Right lobe of liver (tissue), 6 donors: ENCODE data around the gene KLHL26. TPM values are rescaled to one million over a fixed set of nuclear protein-coding genes. Genes with fewer than 3 reads are reported as not detected.

ENCODE experiments used
- ATAC-seq, 4 donors: fragments of 200-7000 bp; cut with Tn5 transposase; one replicate each; pipeline ENCODE4 v1.9.1; 2020; ENCODE audit warnings: mild to moderate bottlenecking in 4 of 4, moderate library complexity in 4 of 4
- DNase-seq, 3 donors: peaks; one replicate each; pipeline ENCODE4 v3.0.0-alpha.2; 2020
- H3K27ac ChIP-seq, 3 donors: fragments of 200-600 bp; one replicate each; pipeline ENCODE4 v1.8.0; 2022
- H3K27me3 ChIP-seq, 2 donors: fragments of 200-600 bp; one replicate each; pipeline ENCODE4 v1.8.0; 2022
- H3K36me3 ChIP-seq, 4 donors: fragments of 200-600 bp; sonication (generic) in 1 of 4; one replicate each; pipeline versions ENCODE4 v1.5.1 to v1.8.0; 2017 to 2022; ENCODE audit warnings: control low read depth in 1 of 4
- H3K4me1 ChIP-seq, 4 donors: fragments of 200-600 bp; sonication (generic) in 1 of 4; one replicate each; pipeline versions ENCODE4 v1.5.1 to v1.8.0; 2017 to 2022; ENCODE audit warnings: control low read depth in 1 of 4
- H3K4me3 ChIP-seq, 3 donors: fragments of 200-600 bp; one replicate each; pipeline ENCODE4 v1.8.0; 2022
- H3K9me3 ChIP-seq, 4 donors: fragments of 200-600 bp; sonication (generic) in 1 of 4; one replicate each; pipeline versions ENCODE4 v1.5.1 to v1.8.0; 2017 to 2022; ENCODE audit warnings: control low read depth in 1 of 4
- CTCF ChIP-seq, 4 donors: fragments of 200-600 bp in 3 of 4; fragments of 450-650 bp in 1 of 4; IDR thresholded peaks; one replicate each; pipeline versions ENCODE4 v1.5.1 to v1.8.0; 2016 to 2022; ENCODE audit warnings: antibody characterized with exemption in 4 of 4, mild to moderate bottlenecking in 2 of 4
- POLR2A ChIP-seq: fragments of 450-650 bp; IDR thresholded peaks from one replicate; pipeline ENCODE4 v1.6.1; 2017; ENCODE audit warnings: antibody characterized with exemption, mild to moderate bottlenecking
- WGBS: methylation state at CpG from one replicate; pipeline ENCODE4 v1.1.6; 2018; ENCODE audit warnings: low coverage, low lambda C conversion rate; ENCODE audit not compliant: insufficient coverage; ENCODE audit errors: missing lambda C conversion rate; 5-methylcytosine and 5-hydroxymethylcytosine counted together
- intact Hi-C, 2 donors: fragments of 100-400 bp; cut with DNase I; formaldehyde crosslinking; loops; one replicate each; pipeline versions ENCODE4 v1.11.2 to v1.14.1; 2022
- total RNA-seq, 6 experiments: library from RNA; depleted of rRNA in 2 of 6; stranded (reverse); fragments of >200 nt in 2 of 6; fragmentation: NEBNext Ultra II Directional in 3 of 6; extraction: Animal tissue kit (Norgen Biotek cat#: 25700) in 3 of 6; gene quantifications; one replicate each; pipeline versions ENCODE4 v1.1.0 to v1.2.4, GENCODE V29; 2016 to 2023
- donor health status: DM: no; HTN: yes; CAD: no.
- donor health status: DM: no; HTN: no; CAD: no.
- donor health status: DM: no; HTN: no; CAD: no.
- donor health status: DM: no; HTN: yes; CAD: no.
- donor health status: DM: no; HTN: yes; CAD: no.

Gene KLHL26
- total RNA-seq, 6 experiments from 2014 or later = 3.8 to 5.0 (median 4.7) TPM

- Histone ChIP-seq H3K36me3 (no peaks in the 10 kb centered on the region), H3K4me3 (no peak overlapping the region), H3K9me3 (no peaks in the 10 kb centered on the region), H3K27ac (no peak overlapping the region), H3K27me3 (peaks cover 0 to 6% of the 10 kb centered on the region in 2 donors), H3K4me1 (peaks cover 0 to 3% (median 0%) of the 10 kb centered on the region in 4 donors)
- intact Hi-C loops = no loop called here
- DNase-seq (no peak), ATAC-seq (no peak)
- 83% methylated on average over 1 of the region's 3 CpGs for WGBS
- no peak for TF ChIP-seq POLR2A
- no peak for TF ChIP-seq CTCF (IDR thresholded peaks at IDR 0.05)
These were observed 20.8 kb upstream of the KLHL26 start for GRCh38 chr19:18616023-18616422.

- DNase-seq = no peak
- Histone ChIP-seq H3K27ac (no peak overlapping the region), H3K4me1 (peaks cover 0 to 3% (median 0%) of the 10 kb centered on the region in 4 donors), H3K36me3 (no peaks in the 10 kb centered on the region), H3K9me3 (no peaks in the 10 kb centered on the region), H3K4me3 (no peak overlapping the region), H3K27me3 (no peaks in the 10 kb centered on the region)
- ATAC-seq = no peak
- no peak for TF ChIP-seq POLR2A
- no peak for TF ChIP-seq CTCF (IDR thresholded peaks at IDR 0.05)
- intact Hi-C loops = no loop called here
These were observed 19.3 kb upstream of the KLHL26 start for GRCh38 chr19:18617562-18617961.

- Histone ChIP-seq H3K27me3 (no peaks in the 10 kb centered on the region), H3K4me1 (no peaks in the 10 kb centered on the region), H3K9me3 (no peaks in the 10 kb centered on the region), H3K27ac (no peak overlapping the region), H3K4me3 (no peak overlapping the region), H3K36me3 (no peaks in the 10 kb centered on the region)
- no peak for DNase-seq
- TF ChIP-seq CTCF (IDR thresholded peaks at IDR 0.05) (no peak), POLR2A (no peak)
- ATAC-seq = no peak
- intact Hi-C loops = no loop called here
- 92% methylated on average over 2 of the region's 13 CpGs for WGBS
These were observed 18.6 kb upstream of the KLHL26 start for GRCh38 chr19:18618236-18618635.

GRCh38 chr19:18620311-18620710 lies 16.5 kb upstream of the KLHL26 start:
- no peaks in the 10 kb centered on the region for H3K4me1 ChIP-seq
- ATAC-seq (peak in 1 of 4 donors; percentile 23), DNase-seq (no peak)
- TF ChIP-seq CTCF (IDR thresholded peaks at IDR 0.05) = no peak
- no peak for TF ChIP-seq POLR2A
- H3K27ac ChIP-seq = no peak overlapping the region
- no peaks in the 10 kb centered on the region for H3K36me3 ChIP-seq
- H3K27me3 ChIP-seq = no peaks in the 10 kb centered on the region
- 69% methylated on average over 5 of the region's 10 CpGs for WGBS
- intact Hi-C loops = no loop called here
- H3K4me3 ChIP-seq = no peak overlapping the region
- no peaks in the 10 kb centered on the region for H3K9me3 ChIP-seq

GRCh38 chr19:18620902-18621301 lies 15.9 kb upstream of the KLHL26 start:
- DNase-seq (no peak), ATAC-seq (no peak)
- no CpG with 5 or more reads among the region's 7 CpGs for WGBS

More at GRCh38 chr19:18620902-18621301, 15.9 kb upstream of the KLHL26 start:
- intact Hi-C loops = no loop called here
- Histone ChIP-seq H3K4me3 (no peak overlapping the region), H3K27me3 (no peaks in the 10 kb centered on the region), H3K36me3 (no peaks in the 10 kb centered on the region), H3K9me3 (no peaks in the 10 kb centered on the region), H3K27ac (no peak overlapping the region), H3K4me1 (no peaks in the 10 kb centered on the region)
- TF ChIP-seq CTCF (IDR thresholded peaks at IDR 0.05) (no peak), POLR2A (no peak)
